Stimulated activated CD4-positive, alpha-beta T cell treated with anti-CD3 and anti-CD28 coated beads, TNF-alpha, amount 100 ng/mL, for 1 hour (primary cell): ENCODE measurements around the gene UBTFL1.
"Not testable (repeated sequence)": the region's sequence is repeated elsewhere in the genome, so short reads cannot be mapped to it uniquely, and the experiment has no call there.

Experiments used
- DNase-seq, 3 donors: peaks; one replicate each; pipeline ENCODE4 v3.0.0-alpha.2; 2020; ENCODE audit warnings: low read depth in 3 of 3, low spot score in 1 of 3

UBTFL1 gene, protein sequence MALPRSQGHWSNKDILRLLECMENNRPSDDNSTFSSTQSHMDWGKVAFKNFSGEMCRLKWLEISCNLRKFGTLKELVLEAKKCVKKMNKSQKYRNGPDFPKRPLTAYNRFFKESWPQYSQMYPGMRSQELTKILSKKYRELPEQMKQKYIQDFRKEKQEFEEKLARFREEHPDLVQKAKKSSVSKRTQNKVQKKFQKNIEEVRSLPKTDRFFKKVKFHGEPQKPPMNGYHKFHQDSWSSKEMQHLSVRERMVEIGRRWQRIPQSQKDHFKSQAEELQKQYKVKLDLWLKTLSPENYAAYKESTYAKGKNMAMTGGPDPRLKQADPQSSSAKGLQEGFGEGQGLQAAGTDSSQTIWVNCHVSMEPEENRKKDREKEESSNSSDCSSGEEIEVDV

DNA sequence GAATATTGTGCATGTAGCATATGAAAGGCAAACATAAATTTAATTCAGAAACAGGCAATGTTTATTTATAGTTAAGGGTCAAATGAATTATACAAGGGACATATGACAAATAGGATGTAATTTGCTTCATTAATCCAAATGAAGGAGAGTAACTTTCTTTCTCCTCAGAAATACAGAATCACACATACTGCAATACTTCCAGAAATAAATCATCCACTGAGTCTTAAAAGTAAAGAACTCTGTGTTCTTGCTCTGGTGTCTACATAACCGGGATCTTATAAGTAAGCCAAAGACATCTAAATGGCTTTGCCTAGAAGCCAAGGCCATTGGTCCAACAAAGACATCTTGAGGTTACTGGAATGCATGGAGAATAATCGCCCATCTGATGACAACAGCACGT is at the start of gene UBTFL1:
Gene UBTFL1, plus strand, starts transcription at position 301 of the 400 bp plus-strand sequence. Its CDS starts 0 bp downstream, at position 301.
- not testable (repeated sequence) for DNase-seq

DNA sequence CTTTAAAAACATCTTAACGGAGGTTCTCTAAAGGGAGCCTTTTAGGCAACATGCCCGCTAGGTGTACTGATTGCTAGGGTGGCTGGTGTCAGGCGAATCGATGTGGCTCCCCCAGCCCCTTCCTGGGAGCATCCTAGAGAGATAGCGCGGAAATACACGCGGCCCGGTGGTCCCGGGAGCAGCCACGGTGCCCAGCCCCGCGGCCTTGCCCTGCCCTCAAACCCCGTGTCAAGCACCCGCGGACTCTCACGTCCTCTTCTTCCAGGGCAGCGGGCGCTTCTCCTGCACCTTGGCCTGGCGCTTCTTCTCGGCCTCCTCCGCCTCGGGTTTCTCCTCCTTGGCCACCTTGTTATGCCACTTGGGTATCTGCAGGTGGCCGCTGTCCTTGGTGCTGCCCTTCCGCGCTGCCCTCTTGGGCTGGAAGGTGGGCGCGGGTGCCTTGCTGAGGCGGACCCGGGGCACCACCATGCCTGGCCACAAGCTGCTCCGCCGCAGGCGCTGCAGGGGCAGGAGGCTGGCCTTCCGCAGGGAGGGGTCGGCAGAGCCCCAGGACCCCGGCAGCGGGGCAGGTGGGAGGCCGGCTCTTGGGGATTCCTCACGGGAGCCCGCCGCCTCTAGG is 34.0 kb upstream of the UBTFL1 start:
- not testable (repeated sequence) for DNase-seq

DNA sequence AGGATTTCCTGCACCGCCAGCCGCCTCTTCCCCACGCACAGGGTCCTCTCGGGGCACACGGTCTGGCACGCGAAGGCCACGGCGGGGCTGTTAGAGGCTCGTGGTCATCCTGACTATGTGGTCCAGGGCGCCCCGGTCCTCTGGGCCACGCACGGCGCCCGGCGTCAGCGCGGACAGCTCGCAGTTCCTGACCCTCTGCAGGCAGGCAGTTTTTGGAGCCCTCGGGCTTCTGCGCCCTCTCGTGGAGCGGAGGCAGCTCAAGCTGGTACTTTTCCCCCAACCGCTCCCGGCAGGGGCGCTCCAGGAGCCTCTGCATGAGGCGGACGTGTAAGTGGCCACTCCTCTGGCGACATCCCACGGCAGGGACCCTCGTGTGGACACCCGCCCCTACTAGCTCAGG is 33.4 kb upstream of the UBTFL1 start:
- not testable (repeated sequence) for DNase-seq

DNA sequence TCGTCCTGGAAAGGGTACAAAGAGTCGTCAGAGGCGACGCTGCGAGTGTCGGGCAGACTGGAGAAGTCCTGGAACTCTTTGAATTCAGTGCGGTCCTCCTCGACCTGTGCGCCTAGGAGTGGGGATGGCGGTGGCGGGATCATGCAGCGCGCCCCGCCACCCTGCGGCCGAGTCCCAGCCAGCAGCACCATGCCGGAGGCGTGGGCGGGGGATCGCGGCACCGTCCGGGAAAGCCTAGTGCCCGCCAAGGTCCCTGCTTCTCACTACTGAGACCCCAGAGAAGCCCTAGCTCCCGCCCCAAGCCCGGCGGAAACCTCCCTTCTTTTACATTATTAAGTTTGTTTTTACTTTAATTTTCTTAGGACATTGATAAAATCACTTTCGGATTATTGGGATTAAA is 32.2 kb upstream of the UBTFL1 start:
- DNase-seq = not testable (repeated sequence)

- not testable (repeated sequence) for DNase-seq
These were observed 3.0 kb downstream of the UBTFL1 start for GRCh38 chr11:90088731-90089130.

DNA sequence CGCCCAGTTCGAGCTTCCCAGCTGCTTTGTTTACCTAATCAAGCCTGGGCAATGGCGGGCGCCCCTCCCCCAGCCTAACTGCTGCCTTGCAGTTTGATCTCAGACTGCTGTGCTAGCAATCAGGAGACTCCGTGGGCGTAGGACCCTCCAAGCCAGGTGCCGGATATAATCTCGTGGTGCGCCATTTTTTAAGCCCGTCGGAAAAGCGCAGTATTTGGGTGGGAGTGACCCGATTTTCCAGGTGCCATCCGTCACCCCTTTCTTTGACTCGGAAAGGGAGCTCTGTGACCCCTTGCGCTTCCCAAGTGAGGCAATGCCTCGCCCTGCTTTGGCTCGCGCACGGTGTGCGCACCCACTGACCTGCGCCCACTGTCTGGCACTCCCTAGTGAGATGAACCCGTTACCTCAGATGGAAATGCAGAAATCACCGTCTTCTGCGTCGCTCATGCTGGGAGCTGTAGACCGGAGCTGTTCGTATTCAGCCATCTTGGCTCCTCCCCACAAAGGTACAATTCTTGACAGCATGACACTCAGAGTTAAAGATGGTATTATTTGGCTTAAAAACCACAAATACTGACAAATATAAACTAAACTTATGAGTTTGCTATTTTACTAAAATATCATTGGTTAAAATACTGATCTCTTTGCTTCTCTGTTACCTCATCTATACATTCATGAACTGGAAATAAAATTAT is 9.6 kb downstream of the UBTFL1 start:
- not testable (repeated sequence) for DNase-seq

GRCh38 chr11:90098261-90098660 is 12.5 kb downstream of the UBTFL1 start:
- not testable (repeated sequence) for DNase-seq

GRCh38 chr11:90100431-90100830 is 14.7 kb downstream of the UBTFL1 start:
- DNase-seq = no peak

- DNase-seq = no peak
These were observed 27.8 kb downstream of the UBTFL1 start for GRCh38 chr11:90113541-90113940.

- no peak for DNase-seq
These were observed 34.4 kb downstream of the UBTFL1 start for GRCh38 chr11:90120191-90120590.

DNA sequence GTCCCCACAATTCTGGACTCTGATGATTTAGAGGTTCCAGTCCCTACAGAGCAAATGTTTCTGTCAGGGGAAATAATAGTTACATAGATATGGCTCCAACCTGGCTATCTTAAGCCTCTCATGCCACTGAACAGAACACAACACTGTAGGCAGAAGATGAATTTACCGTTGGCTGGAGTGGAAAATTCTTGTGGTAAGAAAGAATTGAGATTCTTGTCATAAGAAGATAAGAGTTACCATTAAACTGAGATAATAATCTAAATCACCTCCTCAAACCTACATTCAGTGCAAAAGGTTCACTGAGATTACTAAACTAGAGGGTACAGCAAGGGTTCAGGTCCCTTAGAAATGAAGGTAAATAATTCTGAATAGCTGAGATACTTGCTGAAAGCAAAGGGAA is 38.6 kb downstream of the UBTFL1 start:
- no peak for DNase-seq

- no peak for DNase-seq
These were observed 39.2 kb downstream of the UBTFL1 start for GRCh38 chr11:90124946-90125345.

- DNase-seq = no peak
These were observed 48.1 kb downstream of the UBTFL1 start for GRCh38 chr11:90133560-90134477.

DNA sequence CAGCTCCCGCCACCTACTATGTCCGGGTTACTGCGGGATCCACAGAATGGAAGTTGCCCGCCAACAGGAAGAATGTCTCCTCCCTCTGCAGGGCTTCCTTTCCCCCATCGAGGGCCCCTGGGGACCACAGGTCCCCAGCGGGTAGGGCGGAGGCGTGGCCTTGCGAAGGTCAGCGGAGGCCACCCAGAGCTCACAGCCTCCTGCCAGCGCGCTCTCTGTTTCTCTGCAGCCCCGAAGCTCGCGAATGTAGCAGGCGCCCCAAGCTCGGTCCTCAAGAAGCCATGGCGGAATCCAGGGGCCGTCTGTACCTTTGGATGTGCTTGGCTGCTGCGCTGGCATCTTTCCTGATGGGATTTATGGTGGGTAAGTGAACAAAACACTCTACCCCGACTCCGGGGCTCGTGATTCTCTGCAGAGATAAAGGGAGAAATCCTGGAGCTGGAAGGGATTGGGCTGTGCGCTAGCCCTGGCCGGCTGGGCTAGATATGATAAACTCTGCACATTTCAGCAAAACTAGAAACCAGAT is 48.8 kb downstream of the UBTFL1 start, which contains the start of gene NAALAD2:
Gene NAALAD2, plus strand, starts transcription at position 186 of the 526 bp plus-strand sequence. Its CDS starts 96 bp downstream, at position 282.
- DNase-seq = no peak

DNA sequence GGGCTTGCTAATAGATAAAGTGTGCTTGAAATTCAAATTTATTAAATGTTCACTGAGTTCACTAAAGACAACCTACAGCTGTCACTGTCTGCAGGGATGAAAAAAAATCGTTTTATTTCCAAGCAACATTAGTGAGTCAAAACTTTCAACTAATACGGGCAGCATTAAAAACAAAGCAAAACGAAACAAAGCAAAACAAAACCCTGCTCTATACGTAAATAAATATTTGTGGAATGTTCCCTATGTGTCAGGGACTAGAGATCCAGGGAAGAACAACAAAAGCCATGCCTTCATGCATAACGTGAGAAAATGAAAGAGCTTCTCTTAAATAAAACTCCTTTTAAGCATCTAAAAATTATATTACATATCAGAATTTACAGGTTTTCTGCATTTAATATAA is 49.3 kb downstream of the UBTFL1 start:
- DNase-seq = no peak
